Tibial nerve (tissue), 4 donors: ENCODE measurements around the gene FSHB. TPM values are rescaled to one million over a fixed set of nuclear protein-coding genes. Genes with fewer than 3 reads are reported as not detected.

Source experiments
- DNase-seq, 2 donors: peaks; one replicate each; pipeline ENCODE4 v3.0.0-alpha.2; 2019; ENCODE audit warnings: low spot score in 2 of 2
- H3K27ac ChIP-seq, 4 donors: fragments of 200-600 bp; sonication (generic) in 3 of 4; one replicate each; pipeline ENCODE4 v1.5.1; 2017 to 2019; ENCODE audit warnings: mild to moderate bottlenecking in 1 of 4
- H3K27me3 ChIP-seq, 2 donors: fragments of 200-600 bp; sonication (generic) in 1 of 2; one replicate each; pipeline versions ENCODE4 v1.5.1 to v1.6.0; 2017 to 2019
- H3K36me3 ChIP-seq, 3 donors: fragments of 200-600 bp; sonication (generic); one replicate each; pipeline ENCODE4 v1.5.1; 2018 to 2019
- H3K4me1 ChIP-seq, 4 donors: fragments of 200-600 bp; sonication (generic) in 3 of 4; one replicate each; pipeline ENCODE4 v1.5.1; 2017 to 2019
- H3K4me3 ChIP-seq, 4 donors: fragments of 200-600 bp; sonication (generic) in 3 of 4; one replicate each; pipeline ENCODE4 v1.5.1; 2017 to 2019; ENCODE audit warnings: mild to moderate bottlenecking in 1 of 4, moderate library complexity in 1 of 4
- H3K9me3 ChIP-seq, 4 donors: fragments of 200-600 bp; sonication (generic) in 3 of 4; one replicate each; pipeline ENCODE4 v1.5.1; 2017 to 2019
- EP300 ChIP-seq, 2 donors: sonication (generic); formaldehyde crosslinking; IDR thresholded peaks; one replicate each; pipeline ENCODE4 v1.6.1; 2017; ENCODE audit warnings: antibody characterized with exemption in 2 of 2, mild to moderate bottlenecking in 1 of 2
- POLR2A ChIP-seq, 2 donors: fragments of 450-650 bp; IDR thresholded peaks; one replicate each; pipeline ENCODE4 v1.6.1; 2017; ENCODE audit warnings: antibody characterized with exemption in 2 of 2, mild to moderate bottlenecking in 2 of 2, moderate library complexity in 2 of 2
- WGBS, 2 donors: methylation state at CpG; one replicate each; pipeline ENCODE4 v1.1.5; 2018; 5-methylcytosine and 5-hydroxymethylcytosine counted together
- total RNA-seq, 4 donors: library from RNA; depleted of rRNA; stranded (reverse); fragments of >200 nt; gene quantifications; one replicate each; pipeline ENCODE4 v1.1.0, GENCODE V29; 2016
- TF ChIP-seq, protein P1 (sequence below), 5 experiments: fragments of 200-600 bp in 3 of 5; fragments of 450-650 bp in 2 of 5; sonication (generic) in 3 of 5; IDR thresholded peaks; one replicate each; pipeline ENCODE4 v1.5.1; 2016 to 2019; ENCODE audit warnings: antibody characterized with exemption in 5 of 5, mild to moderate bottlenecking in 3 of 5, moderate library complexity in 2 of 5

The FSHB gene
- total RNA-seq, 4 donors from 2014 or later, result not detected

DNA sequence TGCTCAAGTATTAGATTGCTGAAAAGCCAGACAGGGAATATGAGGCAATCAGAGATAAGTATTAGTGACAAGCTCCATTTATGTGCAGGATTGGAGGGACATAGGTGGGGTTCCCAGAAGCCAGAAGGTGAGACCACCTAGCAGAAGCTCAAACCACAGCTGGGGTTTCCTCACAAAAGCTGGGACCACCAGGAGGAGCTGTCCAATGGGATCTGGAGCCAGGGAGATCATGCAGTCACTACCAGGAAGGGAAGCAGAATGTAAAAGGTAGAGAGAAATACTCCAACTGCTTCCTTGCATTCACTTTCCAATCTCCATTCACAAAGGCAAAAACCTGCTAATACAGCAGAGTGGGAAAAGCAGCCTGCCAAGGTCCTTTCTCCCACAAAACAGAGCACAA, 5.2 kb upstream of the FSHB start:
- no peaks in the 10 kb centered on the region for H3K27me3 ChIP-seq
- no peaks in the 10 kb centered on the region for H3K4me1 ChIP-seq
- no peak overlapping the region for H3K4me3 ChIP-seq
- TF ChIP-seq EP300 (IDR thresholded peaks at IDR 0.05) (no peak), POLR2A (IDR thresholded peaks at IDR 0.05) (no peak)
- TF ChIP-seq, protein P1, sequence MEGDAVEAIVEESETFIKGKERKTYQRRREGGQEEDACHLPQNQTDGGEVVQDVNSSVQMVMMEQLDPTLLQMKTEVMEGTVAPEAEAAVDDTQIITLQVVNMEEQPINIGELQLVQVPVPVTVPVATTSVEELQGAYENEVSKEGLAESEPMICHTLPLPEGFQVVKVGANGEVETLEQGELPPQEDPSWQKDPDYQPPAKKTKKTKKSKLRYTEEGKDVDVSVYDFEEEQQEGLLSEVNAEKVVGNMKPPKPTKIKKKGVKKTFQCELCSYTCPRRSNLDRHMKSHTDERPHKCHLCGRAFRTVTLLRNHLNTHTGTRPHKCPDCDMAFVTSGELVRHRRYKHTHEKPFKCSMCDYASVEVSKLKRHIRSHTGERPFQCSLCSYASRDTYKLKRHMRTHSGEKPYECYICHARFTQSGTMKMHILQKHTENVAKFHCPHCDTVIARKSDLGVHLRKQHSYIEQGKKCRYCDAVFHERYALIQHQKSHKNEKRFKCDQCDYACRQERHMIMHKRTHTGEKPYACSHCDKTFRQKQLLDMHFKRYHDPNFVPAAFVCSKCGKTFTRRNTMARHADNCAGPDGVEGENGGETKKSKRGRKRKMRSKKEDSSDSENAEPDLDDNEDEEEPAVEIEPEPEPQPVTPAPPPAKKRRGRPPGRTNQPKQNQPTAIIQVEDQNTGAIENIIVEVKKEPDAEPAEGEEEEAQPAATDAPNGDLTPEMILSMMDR (IDR thresholded peaks at IDR 0.05), result no peak
- no peaks in the 10 kb centered on the region for H3K9me3 ChIP-seq
- H3K36me3 ChIP-seq, result no peaks in the 10 kb centered on the region
- DNase-seq, result no peak
- no peak overlapping the region for H3K27ac ChIP-seq

DNA sequence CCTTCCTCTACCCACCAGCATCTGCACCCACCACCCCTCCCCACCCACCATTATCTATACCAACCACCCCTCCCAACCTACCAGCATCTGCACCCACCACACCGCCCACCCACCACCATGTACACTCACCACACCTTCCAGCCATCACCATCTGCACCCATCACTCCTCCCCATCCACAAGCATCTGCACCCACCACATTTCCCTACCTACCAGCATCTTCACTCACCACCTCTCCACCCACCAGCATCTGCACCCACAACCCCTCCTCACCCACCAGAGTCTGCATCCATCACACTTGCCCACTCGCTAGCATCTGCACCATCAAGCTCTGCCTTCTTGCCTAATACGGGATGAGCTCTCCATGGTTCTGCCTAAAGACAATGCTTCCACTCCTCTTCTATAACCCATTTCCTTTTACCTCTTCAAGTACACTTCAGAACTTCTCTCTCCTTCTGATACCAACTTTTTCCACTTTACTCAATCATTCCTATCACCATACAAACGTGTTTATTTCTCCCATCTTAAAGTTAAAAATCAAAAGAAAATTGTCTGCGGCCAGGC, 2.4 kb upstream of the FSHB start:
- Histone ChIP-seq H3K4me1 (no peaks in the 10 kb centered on the region), H3K36me3 (no peaks in the 10 kb centered on the region), H3K27me3 (no peaks in the 10 kb centered on the region), H3K4me3 (no peak overlapping the region), H3K27ac (no peak overlapping the region), H3K9me3 (no peaks in the 10 kb centered on the region)
- no peak for DNase-seq
- 84 to 88% methylated on average over 5 of the region's 5 CpGs for WGBS, 2 donors
- TF ChIP-seq EP300 (IDR thresholded peaks at IDR 0.05), result no peak
- no peak for TF ChIP-seq POLR2A (IDR thresholded peaks at IDR 0.05)
- TF ChIP-seq, protein P1 (IDR thresholded peaks at IDR 0.05), result no peak

- H3K4me1 ChIP-seq, result no peaks in the 10 kb centered on the region
- no peaks in the 10 kb centered on the region for H3K36me3 ChIP-seq
- WGBS, 2 donors, result 77 to 82% methylated on average over 2 of the region's 2 CpGs
Observed at GRCh38 chr11:30239025-30239424, 8.2 kb downstream of the FSHB start.

DNA sequence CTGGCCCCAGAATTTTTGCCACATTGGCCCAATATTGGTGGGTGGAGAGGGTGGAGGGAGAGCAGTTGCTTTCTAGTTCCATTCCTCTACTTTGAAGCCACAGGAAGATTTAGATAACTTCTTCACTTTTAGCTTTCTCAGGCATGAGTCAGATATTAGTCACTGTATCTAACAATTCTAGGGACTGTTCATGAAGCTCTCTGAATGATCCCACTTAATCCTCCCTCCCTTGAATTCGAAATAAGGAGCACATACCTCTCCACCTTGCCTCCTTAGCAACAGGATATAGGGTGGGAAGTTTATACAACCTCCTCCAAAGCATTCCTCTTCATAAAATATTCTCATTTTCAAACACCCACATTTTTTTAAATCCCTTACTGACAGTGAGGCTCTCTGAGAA, 13.5 kb downstream of the FSHB start:
- TF ChIP-seq, protein P1 (IDR thresholded peaks at IDR 0.05), result no peak
- TF ChIP-seq POLR2A (IDR thresholded peaks at IDR 0.05) (no peak), EP300 (IDR thresholded peaks at IDR 0.05) (no peak)
- Histone ChIP-seq H3K36me3 (no peaks in the 10 kb centered on the region), H3K9me3 (no peaks in the 10 kb centered on the region), H3K27ac (no peak overlapping the region), H3K4me1 (no peaks in the 10 kb centered on the region), H3K27me3 (no peaks in the 10 kb centered on the region), H3K4me3 (no peak overlapping the region)
- 30 to 33% methylated on average over 1 of the region's 1 CpG for WGBS, 2 donors
- DNase-seq, result no peak

More at GRCh38 chr11:30239025-30239424, 8.2 kb downstream of the FSHB start:
- DNase-seq, result no peak
- H3K27ac ChIP-seq, result no peak overlapping the region
- H3K9me3 ChIP-seq, result no peaks in the 10 kb centered on the region
- TF ChIP-seq, protein P1 (IDR thresholded peaks at IDR 0.05), result no peak
- TF ChIP-seq POLR2A (IDR thresholded peaks at IDR 0.05), result no peak
- TF ChIP-seq EP300 (IDR thresholded peaks at IDR 0.05), result no peak
- H3K27me3 ChIP-seq, result no peaks in the 10 kb centered on the region
- no peak overlapping the region for H3K4me3 ChIP-seq

DNA sequence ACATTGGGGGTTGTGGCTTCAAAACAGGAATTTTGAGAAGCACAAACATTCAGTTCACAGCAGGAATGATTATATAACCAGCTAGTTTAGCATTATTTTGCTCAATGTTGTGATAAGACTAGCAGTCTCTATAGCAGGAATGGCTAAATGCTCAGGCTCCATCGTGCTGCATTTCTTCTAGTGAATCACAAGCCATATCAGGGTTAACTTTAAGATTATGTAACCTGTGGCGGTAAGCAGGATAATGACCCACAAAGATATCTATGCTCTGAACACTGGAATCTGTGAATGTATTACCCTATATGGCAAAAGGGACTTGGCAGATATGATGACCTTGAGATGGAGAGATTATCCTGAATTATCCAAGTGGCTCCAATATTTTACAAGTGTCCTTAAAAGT, 14.8 kb downstream of the FSHB start:
- Histone ChIP-seq H3K36me3 (no peaks in the 10 kb centered on the region), H3K4me3 (no peak overlapping the region), H3K27me3 (no peaks in the 10 kb centered on the region), H3K4me1 (no peaks in the 10 kb centered on the region), H3K27ac (no peak overlapping the region), H3K9me3 (no peaks in the 10 kb centered on the region)
- no peak for DNase-seq
- 60 to 61% methylated on average over 2 of the region's 2 CpGs for WGBS, 2 donors
- no peak for TF ChIP-seq EP300 (IDR thresholded peaks at IDR 0.05)
- TF ChIP-seq POLR2A (IDR thresholded peaks at IDR 0.05), result no peak
